Measurements from ENCODE around the gene CDC34.
A peak's percentile ranks its signal among the peaks of the same experiment; 100 is the strongest.

Gene CDC34

GRCh38 chr19:531753-532560, at the start of gene CDC34:
Gene CDC34, plus strand, starts transcription at chr19:531760. Its CDS starts 172 bp downstream, at chr19:531932.
- no peak for DNase-seq

- no peak for DNase-seq
Measured at GRCh38 chr19:482186-483041, 49.1 kb upstream of the CDC34 start.

DNA sequence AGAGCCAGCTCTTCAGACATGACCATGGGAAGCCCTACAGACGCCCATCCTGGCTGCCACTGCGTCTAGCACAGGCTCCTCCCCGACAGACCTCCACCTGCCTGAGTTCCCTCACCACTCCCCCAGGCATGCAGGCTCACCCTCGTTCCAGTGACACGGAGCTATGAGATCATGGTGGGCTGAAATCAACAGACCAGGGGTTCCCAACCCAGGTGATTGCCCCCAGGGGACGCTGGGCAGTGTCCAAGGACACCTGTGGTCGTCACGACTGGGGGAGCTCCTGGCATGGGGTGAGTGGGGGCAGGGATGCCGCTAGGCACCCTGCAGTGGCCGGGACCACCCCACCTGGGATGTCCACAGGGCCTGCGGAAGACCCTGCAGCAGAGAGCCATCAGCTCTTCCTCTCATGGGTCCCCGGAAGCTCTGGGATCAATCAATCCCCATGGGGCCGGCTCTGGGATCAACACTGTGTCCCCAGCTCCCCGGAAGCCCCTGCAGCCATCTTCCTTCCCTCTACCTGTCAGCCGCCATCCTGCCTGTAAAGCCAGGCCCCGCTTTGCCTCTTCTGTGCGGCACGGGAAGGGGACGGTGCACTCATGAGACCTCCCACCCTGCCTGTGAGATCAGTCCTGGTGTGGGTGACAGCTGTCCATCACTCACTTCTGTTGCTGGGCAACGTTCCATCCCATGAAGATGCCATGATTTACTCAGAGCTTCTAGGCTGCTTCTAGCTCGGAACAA, 48.1 kb upstream of the CDC34 start:
- DNase-seq: no peak

- DNase-seq: no peak
Measured at GRCh38 chr19:484494-484893, 47.1 kb upstream of the CDC34 start.

- DNase-seq: no peak
Measured at GRCh38 chr19:485077-485476, 46.5 kb upstream of the CDC34 start.

DNA sequence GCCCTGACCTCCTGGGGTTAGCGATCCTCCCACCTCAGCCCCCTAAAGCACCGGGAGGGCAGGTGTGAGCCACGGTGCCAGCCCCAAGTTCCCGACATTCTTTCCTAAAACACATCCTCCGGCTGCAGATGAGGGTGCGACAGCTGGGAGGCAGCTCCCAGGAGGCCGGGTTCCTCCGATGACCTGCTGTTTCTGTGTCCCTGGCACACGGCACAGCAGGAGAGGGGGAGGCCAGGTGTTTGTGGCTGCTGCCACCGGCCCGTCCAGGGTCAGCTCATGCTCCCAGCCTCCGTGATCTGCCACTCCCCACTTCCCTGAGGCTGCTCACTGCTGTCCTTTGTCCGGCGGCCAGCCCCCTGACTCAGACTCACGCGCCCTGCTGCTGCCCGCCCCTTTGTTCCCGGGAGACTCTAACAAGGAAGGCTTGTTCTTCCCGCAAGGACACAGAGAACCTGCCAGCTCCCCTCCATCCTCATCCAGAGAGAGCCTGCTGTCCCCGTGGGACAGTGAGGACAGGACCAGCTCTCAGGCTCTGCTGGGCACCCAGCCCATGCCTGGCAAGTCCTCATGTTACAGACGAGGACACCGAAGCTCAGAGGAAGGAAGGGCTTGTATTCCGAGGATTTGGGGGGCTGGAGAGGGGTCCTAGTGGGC, 45.9 kb upstream of the CDC34 start:
- no peak for DNase-seq

DNA sequence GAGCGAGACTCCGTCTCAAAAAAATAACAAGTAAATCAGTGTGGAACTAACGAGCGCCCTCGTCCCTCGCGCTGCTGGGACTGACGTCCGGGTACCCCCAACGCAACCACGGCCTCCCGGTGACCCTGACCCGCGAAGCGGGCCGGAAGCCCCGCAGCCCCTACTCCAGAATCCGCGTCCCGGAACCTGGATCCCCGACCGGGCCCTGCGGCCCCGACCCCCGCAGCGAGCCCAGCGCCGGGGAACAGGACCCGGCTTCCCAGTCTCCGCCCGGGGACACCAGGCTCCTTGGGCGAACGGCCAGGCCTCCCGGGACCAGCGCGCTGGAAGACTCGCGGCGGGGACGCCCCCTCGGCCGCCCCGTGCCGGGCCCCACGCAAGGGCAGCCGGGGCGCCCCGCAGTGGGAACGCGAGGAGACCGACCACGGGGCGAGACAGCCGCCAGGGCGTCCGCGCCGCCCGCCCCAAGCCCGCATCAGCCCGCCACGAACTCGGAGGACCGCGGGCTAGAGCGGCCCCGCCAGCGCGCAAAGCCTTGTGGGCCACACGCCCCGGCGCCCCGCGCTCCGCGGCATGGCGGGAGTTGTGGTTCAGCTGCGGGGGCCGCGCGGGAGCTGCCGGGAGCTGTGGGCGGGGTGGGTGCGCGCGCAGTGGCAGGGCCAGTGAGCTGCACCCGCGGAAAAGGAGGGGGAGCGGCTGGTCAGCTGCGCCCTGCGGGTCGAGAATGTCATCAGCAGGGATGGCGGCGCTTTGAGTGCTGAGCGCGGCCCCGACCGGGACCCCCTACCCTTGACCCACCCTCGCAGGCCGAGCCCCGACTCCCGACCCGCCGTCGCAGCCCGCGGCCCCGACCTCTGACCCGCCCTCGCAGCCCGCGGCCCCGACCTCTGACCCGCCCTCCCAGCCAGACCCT, 42.8 kb upstream of the CDC34 start:
- peak; percentile 75 for DNase-seq

DNA sequence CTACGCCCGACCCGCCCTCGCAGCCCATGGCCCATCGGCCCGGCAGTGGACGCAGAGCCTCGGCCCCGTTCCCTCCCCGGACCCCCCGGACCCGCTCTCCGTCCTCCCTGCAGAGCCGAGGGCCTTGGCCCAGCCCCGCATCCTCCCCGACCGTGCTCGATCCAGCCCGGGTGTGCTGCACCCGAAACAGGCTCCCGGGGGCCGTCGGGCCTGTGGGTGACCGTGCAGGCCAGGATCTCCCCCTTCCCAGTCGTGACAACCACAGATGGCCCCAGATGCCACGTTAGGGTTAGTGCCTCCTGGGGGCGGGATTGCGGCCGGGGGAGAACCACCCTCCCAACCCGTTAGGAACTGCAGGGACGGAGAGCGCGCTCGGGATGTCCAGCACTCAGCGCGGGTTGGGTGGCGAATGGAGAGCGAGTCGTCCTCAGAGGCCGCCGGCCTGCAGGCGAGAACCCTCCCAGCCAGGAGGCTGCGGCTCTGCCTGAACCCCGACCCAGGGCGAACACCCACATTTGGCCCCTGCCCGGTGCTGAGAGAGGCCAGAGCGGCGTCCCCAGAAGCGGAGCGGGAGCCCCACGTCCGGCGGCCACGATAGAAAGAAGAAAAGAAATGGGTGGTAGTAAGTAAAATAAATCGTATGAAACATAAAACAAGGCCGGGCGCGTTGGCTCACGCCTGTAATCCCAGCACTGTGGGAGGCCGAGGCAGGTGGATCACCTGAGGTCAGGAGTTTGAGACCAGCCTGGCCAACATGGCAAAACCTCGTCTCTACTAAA, 42.0 kb upstream of the CDC34 start:
- DNase-seq: no peak

DNA sequence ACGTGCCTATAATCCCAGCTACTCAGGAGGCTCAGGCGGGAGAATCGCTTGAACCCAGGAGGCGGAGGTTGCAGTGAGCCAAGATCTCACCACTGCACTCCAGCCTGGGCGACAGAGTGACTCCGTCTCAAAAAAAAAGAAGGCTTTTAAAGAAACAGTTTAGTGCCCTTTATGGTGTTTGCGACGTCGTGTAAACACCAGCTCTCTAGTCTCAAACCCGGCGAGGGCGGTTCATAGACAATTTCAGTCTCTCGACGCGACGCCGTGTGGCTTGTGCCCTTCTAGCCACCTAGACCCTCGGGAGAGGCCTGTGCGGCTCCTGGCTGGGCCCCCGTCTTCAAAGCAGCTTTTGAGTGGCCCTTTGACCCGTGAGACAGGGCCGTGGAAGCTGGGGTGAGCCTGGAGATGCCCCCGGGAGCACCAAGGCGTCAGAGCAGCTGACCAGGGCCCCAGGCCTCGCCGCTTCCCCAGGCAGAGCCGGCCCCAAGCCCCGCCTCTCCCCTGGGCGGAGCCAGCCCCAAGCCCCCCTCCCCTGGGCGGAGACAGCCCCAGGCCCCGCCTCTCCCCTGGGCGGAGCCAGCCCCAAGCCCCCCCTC, 40.3 kb upstream of the CDC34 start:
- DNase-seq: no peak

DNA sequence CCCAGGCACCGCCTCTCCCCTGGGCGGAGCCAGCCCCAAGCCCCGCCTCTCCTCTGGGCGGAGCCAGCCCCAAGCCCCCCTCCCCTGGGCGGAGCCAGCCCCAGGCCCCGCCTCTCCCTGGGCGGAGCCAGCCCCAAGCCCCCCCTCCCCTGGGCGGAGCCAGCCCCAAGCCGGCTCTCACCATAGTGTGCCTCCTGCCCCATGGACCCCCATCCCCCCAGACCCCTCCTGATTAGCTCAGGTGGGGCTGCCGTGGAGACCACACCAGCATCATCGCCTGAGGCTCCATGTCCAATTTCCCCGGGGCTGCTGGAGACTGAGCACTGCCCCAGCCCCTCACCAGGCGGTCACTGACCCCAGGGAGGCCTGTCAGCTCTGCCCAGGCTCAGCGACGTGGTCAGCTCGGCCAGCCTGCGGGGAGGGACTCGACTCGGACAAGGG, 39.4 kb upstream of the CDC34 start:
- no peak for DNase-seq

DNA sequence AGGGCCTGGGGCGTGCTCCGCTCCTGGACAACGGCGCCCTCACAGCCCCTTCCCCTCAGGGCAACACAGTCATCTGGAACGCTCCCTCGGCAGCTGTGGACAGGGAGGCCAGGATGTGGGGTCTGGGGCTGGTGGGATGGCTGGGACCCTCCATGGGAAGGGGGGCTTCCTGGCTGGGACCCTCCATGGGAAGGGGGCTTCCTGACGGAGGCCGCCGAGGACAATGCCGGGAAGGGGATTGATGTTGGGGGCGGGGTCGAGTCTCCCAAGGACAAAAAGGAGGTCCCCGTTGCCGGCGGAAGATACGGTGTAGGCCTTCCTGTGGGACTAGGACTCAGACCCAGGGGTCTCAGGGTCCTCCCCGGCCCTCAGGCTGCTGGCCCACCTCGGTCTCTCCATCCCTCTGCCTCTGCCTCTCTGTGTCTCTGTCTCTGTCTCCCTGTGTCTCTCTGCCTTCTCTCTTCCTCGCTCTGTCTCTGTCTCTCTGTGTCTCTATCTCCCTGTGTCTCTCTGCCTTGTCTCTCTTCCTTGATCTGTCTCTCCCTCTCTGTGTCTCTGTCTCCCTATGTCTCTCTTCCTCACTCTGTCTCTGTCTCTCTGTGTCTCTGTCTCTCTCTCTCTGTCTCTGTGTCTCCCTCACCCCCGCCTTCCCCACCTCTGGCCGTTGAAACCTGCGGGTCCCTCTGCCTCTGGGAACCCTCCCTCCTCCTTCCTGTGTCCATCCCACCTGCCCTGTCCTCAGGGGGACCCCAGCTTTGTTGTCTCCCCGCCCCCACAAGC, 38.0 kb upstream of the CDC34 start:
- DNase-seq: no peak

DNA sequence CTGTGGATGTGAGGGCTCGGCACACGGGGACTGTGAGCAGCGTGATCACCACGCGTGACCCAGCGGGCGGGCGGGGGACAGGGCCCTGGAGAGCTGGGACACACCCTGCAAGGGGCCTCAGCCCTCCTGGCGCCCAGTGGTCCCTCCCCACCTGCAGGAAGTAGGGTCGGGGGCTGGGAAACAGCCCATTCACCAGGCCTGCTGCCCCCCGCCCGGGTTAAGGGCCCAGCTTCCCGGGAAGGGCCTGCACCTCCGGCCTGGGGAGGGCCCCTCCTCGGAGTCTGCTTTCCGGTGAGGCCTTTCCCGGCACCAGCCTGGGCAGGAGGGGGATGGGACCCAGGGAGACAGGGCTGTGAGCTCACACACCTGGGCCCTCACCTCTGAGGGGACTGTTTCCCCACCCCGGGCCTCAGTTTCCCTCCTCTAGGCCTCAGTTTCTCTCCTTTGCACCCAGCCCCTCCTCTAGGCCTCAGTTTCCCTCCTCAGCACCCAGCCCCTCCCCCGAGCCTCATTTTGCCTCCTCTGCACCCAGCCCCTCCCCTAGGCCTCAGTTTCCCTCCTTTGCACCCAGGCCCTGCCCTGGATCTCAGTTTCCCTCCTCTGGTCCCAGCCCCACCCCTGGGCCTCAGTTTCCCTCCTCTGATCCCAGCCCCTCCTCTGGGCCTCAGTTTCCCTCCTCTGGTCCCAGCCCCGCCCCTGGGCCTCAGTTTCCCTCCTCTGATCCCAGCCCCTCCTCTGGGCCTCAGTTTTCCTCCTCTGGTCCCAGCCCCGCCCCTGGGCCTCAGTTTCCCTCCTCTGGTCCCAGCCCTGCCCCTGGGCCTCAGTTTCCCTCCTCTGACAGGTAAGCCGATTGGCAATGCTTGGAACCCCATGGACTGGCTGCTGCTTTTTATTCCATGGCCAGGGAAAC, 37.1 kb upstream of the CDC34 start:
- DNase-seq: no peak

DNA sequence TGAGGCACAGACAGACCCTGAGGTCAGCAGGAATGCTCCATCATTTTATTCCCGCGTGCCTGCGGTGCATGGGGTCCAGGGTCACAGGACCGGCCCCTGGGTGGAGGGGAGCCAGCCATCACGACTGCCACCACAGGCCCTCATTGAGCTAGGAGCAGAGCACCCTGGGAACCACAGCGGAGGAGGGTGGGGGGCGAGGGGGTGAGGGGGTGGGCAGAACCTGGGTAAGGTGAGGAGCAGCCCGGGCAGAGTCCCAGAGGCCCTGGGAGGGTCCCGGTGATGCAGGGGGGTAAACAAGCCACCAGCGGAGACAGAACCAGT, 36.5 kb upstream of the CDC34 start:
- no peak for DNase-seq

DNA sequence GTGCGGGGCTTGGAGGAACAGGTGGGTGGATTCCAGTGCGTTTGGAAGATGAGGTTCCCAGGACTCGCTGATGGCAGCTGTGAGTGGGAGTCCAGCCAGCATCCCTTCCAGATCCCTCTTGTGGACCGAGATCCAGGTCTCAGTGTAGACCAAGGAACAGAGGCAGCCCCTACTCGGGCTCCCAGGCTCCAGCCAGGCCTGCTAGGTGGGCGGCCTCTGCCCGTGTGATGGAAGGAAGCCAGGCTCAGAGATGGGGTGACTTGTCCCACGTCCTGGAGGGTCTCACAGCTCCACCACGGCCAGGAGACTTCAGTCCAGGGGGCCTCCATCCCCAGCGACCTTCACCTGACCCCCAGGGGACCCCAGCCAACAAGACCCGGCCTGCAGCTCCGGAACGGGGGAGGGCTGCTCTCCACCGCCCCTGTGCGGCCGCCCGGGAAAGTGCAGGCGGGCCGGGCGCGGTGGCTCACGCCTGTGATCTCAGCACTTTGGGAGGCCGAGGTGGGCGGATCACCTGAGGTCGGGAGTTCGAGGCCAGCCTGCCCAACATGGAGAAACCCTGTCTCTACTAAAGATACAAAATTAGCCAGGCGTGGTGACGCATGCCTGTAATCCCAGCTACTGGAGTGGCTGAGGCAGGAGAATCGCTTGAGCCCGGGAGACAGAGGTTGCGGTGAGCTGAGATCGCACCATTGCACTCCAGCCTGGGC, 36.0 kb upstream of the CDC34 start:
- no peak for DNase-seq

DNA sequence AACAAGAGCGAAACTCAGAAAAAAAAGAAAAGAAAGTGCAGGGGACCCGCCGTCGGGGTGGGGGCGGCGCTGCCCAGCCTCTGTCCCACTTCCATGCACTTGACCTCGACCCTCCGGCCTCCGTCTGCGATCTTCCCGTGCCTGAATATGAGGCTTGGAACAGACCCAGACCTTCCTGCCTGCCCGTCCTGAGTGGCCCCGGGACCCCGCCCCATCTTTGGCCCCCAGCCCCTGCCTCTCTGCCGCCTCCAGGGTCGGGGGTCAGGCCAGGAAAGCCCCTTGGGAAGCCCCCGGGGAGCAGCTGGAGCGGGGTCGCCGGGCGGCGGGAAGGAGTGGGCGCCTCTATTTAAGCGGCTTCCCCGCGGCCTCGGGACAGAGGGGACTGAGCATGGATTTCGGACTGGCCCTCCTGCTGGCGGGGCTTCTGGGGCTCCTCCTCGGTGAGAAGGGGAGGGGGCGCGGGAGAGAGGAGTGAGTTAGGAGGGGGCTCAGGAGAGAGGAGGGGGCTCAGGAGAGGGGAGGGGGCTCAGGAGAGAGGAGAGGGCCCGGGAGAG, 35.4 kb upstream of the CDC34 start, which contains the start of gene MADCAM1:
TSS of gene MADCAM1 (plus strand) at position 375 of the 554 bp plus-strand sequence. CDS start at position 389, 14 bp downstream.
- DNase-seq: no peak

GRCh38 chr19:496986-497385, 34.6 kb upstream of the CDC34 start:
- DNase-seq: no peak

- DNase-seq: no peak
Measured at GRCh38 chr19:497491-497868, 34.1 kb upstream of the CDC34 start.
